Gastroesophageal sphincter (tissue), 4 donors: Measurements from ENCODE around the gene CEP104. TPM values are rescaled to one million over a fixed set of nuclear protein-coding genes. Genes with fewer than 3 reads are reported as not detected.

Experiments used
- ATAC-seq: fragments of 150-250 bp; one replicate; pipeline ENCODE4 v1.9.1; 2016; ENCODE audit warnings: mild to moderate bottlenecking, moderate library complexity
- H3K27ac ChIP-seq, 4 donors: fragments of 200-600 bp; sonication (generic) in 3 of 4; 1 replicate in 3 of 4; 2 replicates in 1 of 4; pipeline ENCODE4 v1.5.1; 2016 to 2019
- H3K27me3 ChIP-seq: fragments of 200-600 bp; sonication (generic); one replicate; pipeline ENCODE4 v1.5.1; 2019
- H3K36me3 ChIP-seq, 2 donors: fragments of 200-600 bp; sonication (generic); one replicate each; pipeline ENCODE4 v1.5.1; 2019; ENCODE audit warnings: control low read depth in 1 of 2
- H3K4me1 ChIP-seq, 3 donors: fragments of 200-600 bp; sonication (generic); 1 replicate in 2 of 3; 2 replicates in 1 of 3; pipeline ENCODE4 v1.5.1; 2016 to 2019; ENCODE audit warnings: control low read depth in 2 of 3
- H3K4me3 ChIP-seq, 2 donors: fragments of 200-600 bp; sonication (generic); one replicate each; pipeline ENCODE4 v1.5.1; 2019; ENCODE audit warnings: mild to moderate bottlenecking in 1 of 2, moderate library complexity in 1 of 2
- H3K9me3 ChIP-seq, 3 donors: fragments of 200-600 bp; sonication (generic); one replicate each; pipeline ENCODE4 v1.5.1; 2017 to 2019; ENCODE audit warnings: control low read depth in 2 of 3
- EP300 ChIP-seq: sonication (generic); formaldehyde crosslinking; IDR thresholded peaks from one replicate; pipeline ENCODE4 v1.6.1; 2017; ENCODE audit warnings: antibody characterized with exemption, mild to moderate bottlenecking
- POLR2A ChIP-seq, 2 donors: fragments of 450-650 bp; IDR thresholded peaks; one replicate each; pipeline ENCODE4 v1.6.1; 2017; ENCODE audit warnings: antibody characterized with exemption in 2 of 2, mild to moderate bottlenecking in 2 of 2, moderate library complexity in 1 of 2
- POLR2AphosphoS5 ChIP-seq: sonication (generic); formaldehyde crosslinking; IDR thresholded peaks from one replicate; pipeline ENCODE4 v1.6.1; 2017; ENCODE audit warnings: antibody characterized with exemption
- WGBS, 2 donors: methylation state at CpG; one replicate each; pipeline ENCODE4 v1.1.5; 2018; ENCODE audit warnings: low coverage in 1 of 2; 5-methylcytosine and 5-hydroxymethylcytosine counted together
- total RNA-seq, 4 donors: library from RNA; depleted of rRNA; stranded (reverse); fragments of >200 nt; gene quantifications; one replicate each; pipeline ENCODE4 v1.1.0, GENCODE V29; 2016
- TF ChIP-seq, protein P1 (sequence below), 4 experiments: fragments of 200-600 bp in 2 of 4; fragments of 450-650 bp in 2 of 4; sonication (generic) in 1 of 4; IDR thresholded peaks; one replicate each; pipeline ENCODE4 v1.5.1; 2017 to 2019; ENCODE audit warnings: antibody characterized with exemption in 4 of 4, mild to moderate bottlenecking in 2 of 4, moderate library complexity in 2 of 4

CEP104 gene
- total RNA-seq, 4 donors from 2014 or later: 29.3 to 78.2 (median 41.8) TPM

DNA sequence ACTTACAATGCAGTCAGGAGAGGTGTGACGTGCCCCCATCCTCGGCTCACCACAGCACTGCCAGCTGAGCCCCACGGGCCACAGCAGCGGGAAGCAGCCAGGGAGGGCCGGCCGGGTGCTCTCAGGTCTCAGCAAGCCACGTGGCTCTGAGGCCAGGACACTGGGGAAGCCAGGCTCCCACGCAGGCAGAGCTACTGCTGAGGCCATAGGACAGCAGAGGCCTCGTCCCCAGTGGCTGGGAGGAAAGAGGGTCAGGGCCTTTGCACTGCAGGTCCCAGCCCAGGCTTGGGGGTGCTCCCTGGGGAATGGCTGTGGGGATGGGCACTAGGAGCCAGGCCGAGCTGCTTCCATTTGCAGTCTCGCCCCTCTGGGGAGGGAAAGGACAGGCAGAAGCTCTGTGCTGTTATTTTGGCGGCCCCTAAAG lies 66.5 kb downstream of the CEP104 start:
- Histone ChIP-seq H3K36me3 (peaks cover 0 to 70% of the 10 kb centered on the region in 2 donors), H3K4me1 (peaks cover 4 to 72% (median 20%) of the 10 kb centered on the region in 3 donors), H3K9me3 (no peaks in the 10 kb centered on the region), H3K27me3 (no peaks in the 10 kb centered on the region), H3K4me3 (no peak overlapping the region), H3K27ac (no peak overlapping the region)
- TF ChIP-seq POLR2A (IDR thresholded peaks at IDR 0.05): no peak
- TF ChIP-seq EP300: no peak
- TF ChIP-seq, protein P1, sequence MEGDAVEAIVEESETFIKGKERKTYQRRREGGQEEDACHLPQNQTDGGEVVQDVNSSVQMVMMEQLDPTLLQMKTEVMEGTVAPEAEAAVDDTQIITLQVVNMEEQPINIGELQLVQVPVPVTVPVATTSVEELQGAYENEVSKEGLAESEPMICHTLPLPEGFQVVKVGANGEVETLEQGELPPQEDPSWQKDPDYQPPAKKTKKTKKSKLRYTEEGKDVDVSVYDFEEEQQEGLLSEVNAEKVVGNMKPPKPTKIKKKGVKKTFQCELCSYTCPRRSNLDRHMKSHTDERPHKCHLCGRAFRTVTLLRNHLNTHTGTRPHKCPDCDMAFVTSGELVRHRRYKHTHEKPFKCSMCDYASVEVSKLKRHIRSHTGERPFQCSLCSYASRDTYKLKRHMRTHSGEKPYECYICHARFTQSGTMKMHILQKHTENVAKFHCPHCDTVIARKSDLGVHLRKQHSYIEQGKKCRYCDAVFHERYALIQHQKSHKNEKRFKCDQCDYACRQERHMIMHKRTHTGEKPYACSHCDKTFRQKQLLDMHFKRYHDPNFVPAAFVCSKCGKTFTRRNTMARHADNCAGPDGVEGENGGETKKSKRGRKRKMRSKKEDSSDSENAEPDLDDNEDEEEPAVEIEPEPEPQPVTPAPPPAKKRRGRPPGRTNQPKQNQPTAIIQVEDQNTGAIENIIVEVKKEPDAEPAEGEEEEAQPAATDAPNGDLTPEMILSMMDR (IDR thresholded peaks at IDR 0.05): no peak
- no peak for TF ChIP-seq POLR2AphosphoS5
- WGBS, 2 donors: no CpG with 5 or more reads among the region's 12 CpGs
- peak; percentile 23 for ATAC-seq

DNA sequence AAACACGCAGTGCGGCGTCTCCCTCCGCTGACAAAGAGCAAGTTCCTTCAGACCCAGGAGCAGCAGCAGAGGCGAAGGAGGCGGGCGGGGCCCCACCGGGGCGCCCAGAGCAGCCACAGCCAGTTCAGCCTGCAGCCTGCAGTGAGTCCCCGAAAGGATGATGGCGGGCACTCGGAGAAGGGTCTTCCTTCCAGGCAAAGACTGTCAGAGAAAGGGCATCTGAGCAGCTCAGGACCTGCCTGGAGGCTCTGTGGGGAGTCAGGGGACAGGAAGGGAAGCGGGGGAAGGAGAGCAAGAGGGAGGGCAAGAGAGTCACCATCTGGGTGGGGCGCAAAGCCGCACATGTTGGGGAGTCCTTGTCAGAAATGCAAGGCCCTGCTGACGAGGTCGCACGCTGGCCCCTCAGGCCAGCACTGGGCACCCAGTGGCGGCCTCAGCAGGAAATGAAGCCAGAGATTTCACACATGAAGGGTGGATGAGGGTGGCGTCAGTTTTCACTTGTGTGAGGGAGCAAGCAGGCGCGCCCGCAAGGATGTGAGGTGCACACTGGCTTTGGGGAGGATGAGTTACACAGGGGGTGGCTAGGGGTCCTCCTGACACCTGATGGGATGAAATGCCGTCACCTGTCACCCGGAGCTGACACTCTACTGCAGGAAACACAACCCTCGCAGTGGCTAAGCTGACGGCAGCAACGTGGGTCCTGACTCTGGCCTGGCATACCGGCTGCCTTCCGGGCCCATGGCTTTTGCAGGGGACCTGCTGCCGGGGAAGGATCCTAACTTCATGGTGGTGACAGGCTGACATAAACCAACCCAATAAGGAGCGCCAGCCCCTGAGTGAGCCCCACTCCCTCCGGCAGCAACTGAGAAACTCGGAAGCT lies 67.3 kb downstream of the CEP104 start:
- peaks cover 0 to 79% of the 10 kb centered on the region in 2 donors for H3K36me3 ChIP-seq
- 75 to 81% methylated on average over 2 to 7 of the region's 34 CpGs for WGBS, 2 donors

DNA sequence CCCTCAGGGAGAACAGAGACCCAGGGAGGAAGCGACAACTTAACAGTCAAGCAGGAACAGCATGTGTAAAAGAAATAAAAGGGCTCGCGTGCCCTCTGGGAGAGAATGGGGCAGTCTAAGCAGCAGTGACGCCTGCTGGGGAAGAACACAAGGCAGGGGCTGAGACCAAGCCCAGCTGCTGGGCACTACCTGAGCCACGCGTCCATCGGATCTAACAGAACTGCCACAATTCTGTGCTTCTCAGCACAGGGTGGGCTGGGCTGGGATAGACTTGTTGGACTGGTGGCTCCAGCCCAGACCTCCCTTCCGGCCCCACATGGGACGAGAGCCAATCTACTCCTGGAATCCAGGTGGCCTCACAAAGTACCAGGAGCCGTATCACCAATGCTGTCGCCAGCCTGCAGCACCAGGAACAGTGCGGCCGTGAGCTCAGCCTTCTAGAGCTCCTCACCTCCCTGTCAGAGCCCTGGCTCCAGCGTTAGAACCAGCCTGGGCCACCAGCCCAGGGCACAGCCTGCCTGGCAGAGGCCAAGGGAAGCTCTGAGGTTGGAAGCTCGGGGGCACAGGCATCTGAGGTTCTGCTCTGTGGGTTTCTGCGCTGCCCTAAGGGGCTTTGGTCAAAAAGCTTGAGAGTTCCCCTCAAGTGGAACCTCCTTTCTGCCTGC lies 68.1 kb downstream of the CEP104 start:
- no peak overlapping the region for H3K4me3 ChIP-seq
- no peaks in the 10 kb centered on the region for H3K27me3 ChIP-seq
- H3K9me3 ChIP-seq: no peaks in the 10 kb centered on the region
- WGBS, 2 donors: 88% methylated on average over 3 of the region's 16 CpGs; no CpG with 5 or more reads in 1 of the 2 donors
- H3K36me3 ChIP-seq: peaks cover 0 to 81% of the 10 kb centered on the region in 2 donors
- H3K27ac ChIP-seq: no peak overlapping the region
- ATAC-seq: no peak
- TF ChIP-seq POLR2A (IDR thresholded peaks at IDR 0.05) (no peak), POLR2AphosphoS5 (no peak)
- TF ChIP-seq, protein P1 (IDR thresholded peaks at IDR 0.05): no peak
- H3K4me1 ChIP-seq: peaks cover 0 to 63% (median 4%) of the 10 kb centered on the region in 3 donors

More for the DNA sequence above, 67.3 kb downstream of the CEP104 start:
- Histone ChIP-seq H3K9me3 (no peaks in the 10 kb centered on the region), H3K4me3 (no peak overlapping the region), H3K4me1 (peaks cover 4 to 71% (median 12%) of the 10 kb centered on the region in 3 donors), H3K27ac (no peak overlapping the region), H3K27me3 (no peaks in the 10 kb centered on the region)
- no peak for ATAC-seq
- TF ChIP-seq EP300: no peak
- TF ChIP-seq POLR2A (IDR thresholded peaks at IDR 0.05): no peak
- TF ChIP-seq, protein P1 (IDR thresholded peaks at IDR 0.05): no peak
- no peak for TF ChIP-seq POLR2AphosphoS5

DNA sequence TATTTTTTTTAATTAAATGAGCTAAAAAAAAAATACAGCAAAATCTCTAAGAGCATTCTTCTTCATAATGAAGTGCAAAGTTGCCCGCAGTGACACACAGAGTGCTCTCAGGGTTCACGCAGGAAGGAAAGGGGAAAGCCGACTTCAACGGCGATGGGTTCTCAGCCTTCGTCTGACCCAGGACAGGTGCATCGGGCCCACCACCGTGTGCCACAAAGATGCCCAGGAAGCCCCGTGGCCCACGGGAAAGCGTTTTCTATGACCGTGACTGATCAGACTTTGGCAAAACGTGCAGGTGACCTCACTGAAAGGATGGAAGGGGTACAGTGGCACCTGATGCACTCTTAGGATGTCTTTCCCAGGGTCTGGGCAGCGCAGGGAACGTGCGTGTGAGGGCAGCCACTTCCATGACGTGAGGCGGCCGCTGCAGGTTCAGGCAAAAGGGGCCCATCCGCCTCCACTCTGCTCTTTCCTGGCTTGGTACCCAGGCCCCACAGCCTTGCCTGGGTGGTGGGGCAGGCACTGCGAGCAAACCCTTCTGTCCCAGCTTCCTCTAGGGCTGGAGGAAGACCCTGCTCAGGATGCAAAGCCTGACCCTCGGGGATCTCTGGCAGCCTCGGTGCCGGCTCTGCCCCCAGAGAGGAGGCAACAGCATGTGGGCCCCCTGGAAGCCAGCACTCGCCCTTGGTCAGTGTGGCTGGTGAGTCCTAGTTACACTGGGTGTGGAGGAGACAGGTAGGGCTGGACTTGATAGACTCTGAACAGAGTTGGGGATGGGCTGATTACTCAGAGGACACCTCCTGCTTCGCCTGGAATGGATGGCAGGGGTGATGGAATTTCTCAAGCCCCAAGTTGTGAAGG lies 69.0 kb downstream of the CEP104 start:
- WGBS, 2 donors: 81 to 87% methylated on average over 6 to 13 of the region's 26 CpGs
- no peak for ATAC-seq
- Histone ChIP-seq H3K4me3 (no peak overlapping the region), H3K9me3 (no peaks in the 10 kb centered on the region), H3K4me1 (peaks cover 0 to 54% (median 0%) of the 10 kb centered on the region in 3 donors), H3K27ac (no peak overlapping the region), H3K36me3 (peaks cover 0 to 90% of the 10 kb centered on the region in 2 donors), H3K27me3 (no peaks in the 10 kb centered on the region)
- TF ChIP-seq POLR2A (IDR thresholded peaks at IDR 0.05) (no peak), EP300 (no peak), POLR2AphosphoS5 (no peak)
- TF ChIP-seq, protein P1 (IDR thresholded peaks at IDR 0.05): no peak
